Stimulated activated CD4-positive, alpha-beta T cell treated with anti-CD3 and anti-CD28 coated beads, Interleukin-12 subunit alpha, Interleukin-12 subunit beta, amount 100 ng/mL, for 24 hours (primary cell): ENCODE measurements around the gene BATF.

ENCODE experiments used
- DNase-seq, 2 experiments: peaks; one replicate each; pipeline ENCODE4 v3.0.0-alpha.2; 2020; ENCODE audit warnings: low read depth in 2 of 2

BATF gene

GRCh38 chr14:75531660-75532317 is 9.5 kb downstream of the BATF start:
- no peak for DNase-seq

GRCh38 chr14:75533791-75534555 is 11.7 kb downstream of the BATF start:
- DNase-seq, result no peak

- no peak for DNase-seq
Observed at GRCh38 chr14:75535164-75535898, 13.1 kb downstream of the BATF start.

GRCh38 chr14:75537071-75537470 is 14.8 kb downstream of the BATF start:
- DNase-seq, result no peak

GRCh38 chr14:75539162-75539560 is 16.9 kb downstream of the BATF start:
- no peak for DNase-seq

- peak in 1 of 2 experiments; percentile 19 for DNase-seq
Observed at GRCh38 chr14:75539561-75540478, 17.6 kb downstream of the BATF start.

GRCh38 chr14:75540479-75540851 is 18.2 kb downstream of the BATF start:
- DNase-seq, result no peak

GRCh38 chr14:75542588-75543091 is 20.4 kb downstream of the BATF start:
- DNase-seq, result peak; percentile 65 to 82

- DNase-seq, result no peak
Observed at GRCh38 chr14:75543253-75543652, 21.0 kb downstream of the BATF start.

- DNase-seq, result no peak
Observed at GRCh38 chr14:75543786-75544185, 21.5 kb downstream of the BATF start.

- no peak for DNase-seq
Observed at GRCh38 chr14:75545907-75546306, 23.6 kb downstream of the BATF start.

- DNase-seq, result no peak
Observed at GRCh38 chr14:75547552-75548250, 25.4 kb downstream of the BATF start.

GRCh38 chr14:75548544-75548943 is 26.3 kb downstream of the BATF start:
- no peak for DNase-seq

- no peak for DNase-seq
Observed at GRCh38 chr14:75549169-75549568, 26.9 kb downstream of the BATF start.

- DNase-seq, result no peak
Observed at GRCh38 chr14:75551021-75551420, 28.8 kb downstream of the BATF start.

- DNase-seq, result no peak
Observed at GRCh38 chr14:75553157-75553556, 30.9 kb downstream of the BATF start.

GRCh38 chr14:75553761-75554364 is 31.6 kb downstream of the BATF start:
- DNase-seq, result no peak

- DNase-seq, result no peak
Observed at GRCh38 chr14:75554482-75554881, 32.2 kb downstream of the BATF start.

- no peak for DNase-seq
Observed at GRCh38 chr14:75558440-75558839, 36.2 kb downstream of the BATF start.

- no peak for DNase-seq
Observed at GRCh38 chr14:75559045-75559444, 36.8 kb downstream of the BATF start.
